Muscle layer of colon (tissue), 2 donors: ENCODE results near the gene PXDC1.

ENCODE experiments used
- H3K27ac ChIP-seq: one replicate; pipeline ENCODE4 v1.7.0; 2013; ENCODE audit warnings: low read depth, mild to moderate bottlenecking, low read length, moderate library complexity
- H3K27me3 ChIP-seq, 2 donors: one replicate each; pipeline ENCODE4 v1.7.0; 2013; ENCODE audit warnings: low read length in 2 of 2, mild to moderate bottlenecking in 2 of 2; ENCODE audit not compliant: insufficient read depth in 2 of 2, control insufficient read depth in 1 of 2
- H3K36me3 ChIP-seq: one replicate; pipeline ENCODE4 v1.7.0; 2013; ENCODE audit warnings: mild to moderate bottlenecking, low read length; ENCODE audit not compliant: insufficient read depth
- H3K4me1 ChIP-seq: one replicate; pipeline ENCODE4 v1.7.0; 2013; ENCODE audit warnings: mild to moderate bottlenecking, low read length; ENCODE audit not compliant: insufficient read depth
- H3K4me3 ChIP-seq, 2 donors: one replicate each; pipeline ENCODE4 v1.7.0; 2013; ENCODE audit warnings: low read length in 2 of 2, low read depth in 1 of 2, mild to moderate bottlenecking in 1 of 2, moderate library complexity in 1 of 2
- H3K9ac ChIP-seq: one replicate; pipeline ENCODE4 v1.7.0; 2013; ENCODE audit warnings: low read length
- H3K9me3 ChIP-seq: one replicate; pipeline ENCODE4 v1.7.0; 2013; ENCODE audit warnings: mild to moderate bottlenecking, low read length
- donor health status: abdominal sarcoma.
- donor health status: Adenocarcinoma of cecum.

The PXDC1 gene, protein sequence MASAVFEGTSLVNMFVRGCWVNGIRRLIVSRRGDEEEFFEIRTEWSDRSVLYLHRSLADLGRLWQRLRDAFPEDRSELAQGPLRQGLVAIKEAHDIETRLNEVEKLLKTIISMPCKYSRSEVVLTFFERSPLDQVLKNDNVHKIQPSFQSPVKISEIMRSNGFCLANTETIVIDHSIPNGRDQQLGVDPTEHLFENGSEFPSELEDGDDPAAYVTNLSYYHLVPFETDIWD

GRCh38 chr6:3751077-3751729 is at the start of gene PXDC1:
Gene PXDC1 (minus strand): TSS chr6:3751713. CDS start chr6:3751531, 182 bp downstream.
- no peaks in the 10 kb centered on the region for H3K27me3 ChIP-seq
- H3K9ac ChIP-seq: peak within 1 kb of the TSS; percentile 72
- H3K4me3 ChIP-seq: peak within 1 kb of the TSS; percentile 67 to 83
- H3K4me1 ChIP-seq: peaks cover 36% of the 10 kb centered on the region
- no peaks in the 10 kb centered on the region for H3K9me3 ChIP-seq
- no peaks in the 10 kb centered on the region for H3K36me3 ChIP-seq
- peak within 1 kb of the TSS; percentile 97 for H3K27ac ChIP-seq

- Histone ChIP-seq H3K4me1 (peaks cover 20% of the 10 kb centered on the region), H3K9me3 (no peaks in the 10 kb centered on the region), H3K27me3 (no peaks in the 10 kb centered on the region), H3K4me3 (no peak overlapping the region), H3K36me3 (no peaks in the 10 kb centered on the region), H3K9ac (no peak overlapping the region), H3K27ac (peak overlapping the region; percentile 2)
These were observed 49.5 kb upstream of the PXDC1 start for GRCh38 chr6:3800850-3801591.

DNA sequence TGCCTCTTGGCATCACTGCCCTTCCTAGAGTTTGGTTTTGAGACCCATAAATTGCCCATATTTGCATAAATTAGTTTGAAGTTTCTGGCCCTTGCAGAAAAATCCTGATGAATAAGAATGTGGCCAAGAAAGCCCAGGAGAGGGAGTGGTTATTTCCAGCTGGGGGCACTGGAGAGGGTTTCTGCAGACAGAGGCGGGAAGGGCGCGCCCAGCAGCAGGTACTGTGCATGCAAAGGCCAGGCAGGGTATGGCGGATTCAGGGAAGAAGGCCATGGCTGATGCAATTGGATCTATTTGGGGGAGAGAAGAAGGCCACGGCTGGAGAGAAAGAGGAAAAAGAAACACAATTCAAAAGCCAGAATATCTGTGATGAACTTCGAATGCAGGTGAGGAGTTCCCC is 48.2 kb upstream of the PXDC1 start:
- Histone ChIP-seq H3K4me3 (no peak overlapping the region), H3K36me3 (no peaks in the 10 kb centered on the region), H3K4me1 (peaks cover 20% of the 10 kb centered on the region), H3K27me3 (no peaks in the 10 kb centered on the region), H3K27ac (no peak overlapping the region), H3K9me3 (no peaks in the 10 kb centered on the region), H3K9ac (no peak overlapping the region)

GRCh38 chr6:3798055-3798919 is 46.8 kb upstream of the PXDC1 start:
- Histone ChIP-seq H3K36me3 (no peaks in the 10 kb centered on the region), H3K4me1 (peaks cover 20% of the 10 kb centered on the region), H3K9me3 (no peaks in the 10 kb centered on the region), H3K27ac (no peak overlapping the region), H3K9ac (no peak overlapping the region), H3K4me3 (no peak overlapping the region), H3K27me3 (no peaks in the 10 kb centered on the region)

DNA sequence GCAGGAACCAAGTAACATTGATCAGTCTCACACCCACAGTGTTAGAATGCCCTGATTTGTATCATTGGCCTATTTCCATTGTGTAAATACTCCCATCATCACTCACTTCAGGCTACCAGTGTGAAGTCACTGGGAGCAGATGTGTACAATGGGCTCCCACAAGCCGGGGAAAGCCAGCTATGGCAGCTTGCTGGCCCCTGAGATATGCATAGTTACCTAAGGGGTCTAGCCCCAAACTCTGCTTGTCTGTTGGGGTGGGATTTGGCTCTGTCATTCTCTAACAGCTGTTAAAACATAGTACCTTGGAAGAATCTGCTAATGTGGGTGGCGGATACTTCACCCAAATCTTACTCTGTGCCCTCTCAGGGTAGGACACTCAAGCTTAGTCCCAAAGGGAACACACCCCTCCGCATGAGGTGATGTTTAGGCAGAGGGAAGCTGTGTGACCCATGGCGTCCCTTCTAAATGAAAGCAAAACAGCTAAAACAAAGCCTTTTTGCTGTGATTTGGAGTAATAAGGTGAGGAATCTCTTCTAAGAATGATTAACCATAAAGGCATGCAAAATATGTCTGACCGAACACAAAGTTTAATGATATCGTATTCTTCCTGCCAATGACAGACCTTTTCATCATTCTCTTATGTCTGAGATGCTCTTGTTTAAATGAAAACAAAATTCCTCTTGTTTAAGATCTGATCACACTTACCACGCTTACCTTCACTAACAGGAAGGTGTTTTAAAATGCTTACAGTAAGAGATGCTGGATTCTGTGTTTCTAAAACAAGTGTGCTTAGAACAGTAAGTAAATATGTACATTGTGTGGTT is 45.9 kb upstream of the PXDC1 start:
- no peak overlapping the region for H3K27ac ChIP-seq

GRCh38 chr6:3796719-3797041 is 45.2 kb upstream of the PXDC1 start:
- Histone ChIP-seq H3K27ac (no peak overlapping the region), H3K36me3 (no peaks in the 10 kb centered on the region), H3K9ac (no peak overlapping the region), H3K4me1 (peaks cover 20% of the 10 kb centered on the region), H3K9me3 (no peaks in the 10 kb centered on the region), H3K27me3 (no peaks in the 10 kb centered on the region), H3K4me3 (no peak overlapping the region)

More for the DNA sequence above, 45.9 kb upstream of the PXDC1 start:
- Histone ChIP-seq H3K4me3 (no peak overlapping the region), H3K9ac (no peak overlapping the region), H3K4me1 (peaks cover 20% of the 10 kb centered on the region), H3K27me3 (no peaks in the 10 kb centered on the region), H3K9me3 (no peaks in the 10 kb centered on the region), H3K36me3 (no peaks in the 10 kb centered on the region)

- Histone ChIP-seq H3K36me3 (no peaks in the 10 kb centered on the region), H3K4me3 (no peak overlapping the region), H3K9ac (no peak overlapping the region), H3K4me1 (peaks cover 15% of the 10 kb centered on the region), H3K9me3 (no peaks in the 10 kb centered on the region), H3K27me3 (no peaks in the 10 kb centered on the region), H3K27ac (no peak overlapping the region)
These were observed 44.6 kb upstream of the PXDC1 start for GRCh38 chr6:3795836-3796718.

DNA sequence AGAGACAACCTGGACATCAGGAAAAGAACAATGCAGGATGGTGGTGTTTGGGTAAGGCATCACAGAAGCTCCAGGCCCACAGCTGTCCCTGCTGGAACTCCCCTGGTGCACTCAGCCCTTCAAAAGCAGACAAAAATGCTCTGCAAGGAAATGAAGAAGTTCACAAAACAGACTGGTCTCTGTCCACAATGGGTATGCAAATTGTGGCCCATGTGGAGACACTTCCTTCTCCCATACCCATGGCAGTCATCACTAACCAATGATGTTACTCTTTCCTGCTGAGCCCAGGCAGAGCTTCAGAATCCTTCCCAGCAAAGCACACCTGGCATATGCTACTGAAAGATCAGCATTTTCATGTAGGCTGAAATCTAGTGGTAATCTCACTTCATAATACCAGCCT is 42.6 kb upstream of the PXDC1 start:
- Histone ChIP-seq H3K9ac (no peak overlapping the region), H3K27ac (no peak overlapping the region), H3K4me1 (peaks cover 15% of the 10 kb centered on the region), H3K27me3 (no peaks in the 10 kb centered on the region), H3K36me3 (no peaks in the 10 kb centered on the region), H3K9me3 (no peaks in the 10 kb centered on the region), H3K4me3 (no peak overlapping the region)

DNA sequence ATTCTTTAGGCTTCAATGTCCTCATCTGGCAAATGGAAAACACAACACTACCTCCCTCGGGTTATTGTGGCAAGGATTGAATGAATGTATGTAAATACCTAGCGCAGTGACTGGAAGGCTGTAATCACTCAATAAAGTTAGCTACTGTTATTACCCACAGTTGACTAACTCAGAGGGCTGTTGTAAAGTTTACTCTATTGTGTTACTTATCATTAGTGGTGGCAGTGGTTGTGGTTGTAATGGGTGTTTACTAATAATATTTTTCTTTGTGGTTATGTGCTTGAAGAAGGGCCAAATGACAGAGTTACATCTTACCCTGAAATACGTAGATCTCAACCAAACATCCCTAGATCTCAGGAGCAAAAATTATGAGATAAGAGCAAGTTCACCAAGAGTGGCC is 42.0 kb upstream of the PXDC1 start:
- no peak overlapping the region for H3K4me3 ChIP-seq
- H3K9ac ChIP-seq: no peak overlapping the region
- no peaks in the 10 kb centered on the region for H3K9me3 ChIP-seq
- H3K27ac ChIP-seq: no peak overlapping the region
- H3K4me1 ChIP-seq: peaks cover 15% of the 10 kb centered on the region
- H3K36me3 ChIP-seq: no peaks in the 10 kb centered on the region
- H3K27me3 ChIP-seq: no peaks in the 10 kb centered on the region
